Stimulated activated CD4-positive, alpha-beta T cell treated with anti-CD3 and anti-CD28 coated beads, Interleukin-15, amount 100 ng/mL, for 24 hours (primary cell): ENCODE data around the gene AARSD1.
"Not testable (repeated sequence)": the region's sequence is repeated elsewhere in the genome, so short reads cannot be mapped to it uniquely, and the experiment has no call there.

Experiments
- DNase-seq: peaks from one replicate; pipeline ENCODE4 v3.0.0-alpha.2; 2020

Gene AARSD1

DNA sequence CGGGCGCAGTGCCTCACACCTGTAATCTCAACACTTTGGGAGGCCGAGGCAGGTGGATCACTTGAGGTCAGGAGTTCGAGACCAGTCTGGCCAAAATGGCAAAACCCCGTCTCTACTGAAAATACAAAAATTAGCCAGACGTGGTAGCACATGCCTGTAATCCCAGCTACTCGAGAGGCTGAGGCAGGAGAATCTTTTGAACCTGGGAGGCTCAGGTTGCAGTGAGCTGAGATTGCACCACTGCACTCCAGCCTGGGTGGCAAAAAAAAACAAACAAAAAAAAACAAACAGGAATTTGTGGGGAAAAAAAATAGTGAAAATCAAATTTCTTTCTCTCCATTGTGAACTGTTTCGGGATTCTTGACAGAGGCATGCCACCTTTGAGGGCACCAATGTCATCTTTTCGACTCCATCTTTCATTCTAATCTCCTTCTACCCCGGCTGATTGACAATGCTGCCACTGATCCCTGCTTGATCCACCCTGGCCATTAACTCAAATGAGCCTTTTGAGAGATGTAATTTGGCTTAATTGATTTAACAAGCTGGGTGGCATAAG is 44.7 kb downstream of the AARSD1 start:
- DNase-seq: not testable (repeated sequence)

DNA sequence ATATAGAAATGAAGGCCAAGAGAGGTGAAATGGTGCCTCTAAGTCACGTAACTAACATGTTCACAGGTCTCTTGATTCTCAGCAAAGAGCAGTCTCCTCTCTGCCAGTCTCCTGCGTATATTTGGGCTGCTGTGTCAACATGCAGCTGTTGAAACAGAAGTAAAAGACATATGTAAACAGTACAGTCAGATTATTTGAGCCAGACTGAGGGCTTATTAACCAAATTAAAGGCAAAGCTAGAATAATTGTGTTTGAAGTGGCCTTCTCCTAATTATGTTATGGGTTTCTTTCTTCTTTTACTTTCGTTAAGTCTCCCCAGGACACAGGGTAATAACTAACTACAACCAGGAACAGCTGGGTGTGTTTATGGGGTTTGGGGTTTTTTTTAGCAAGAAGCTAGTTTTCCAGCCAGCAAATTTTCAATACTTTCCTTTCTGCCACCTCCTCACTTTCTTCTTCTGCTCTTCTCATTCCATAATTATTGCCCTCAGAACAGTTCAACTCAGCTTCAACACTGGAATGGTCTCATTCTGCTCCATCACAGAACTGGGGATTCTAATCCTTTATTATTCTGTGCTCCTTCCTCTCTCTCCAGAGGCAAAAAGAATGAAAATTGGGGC is 45.2 kb downstream of the AARSD1 start:
- no peak for DNase-seq

DNA sequence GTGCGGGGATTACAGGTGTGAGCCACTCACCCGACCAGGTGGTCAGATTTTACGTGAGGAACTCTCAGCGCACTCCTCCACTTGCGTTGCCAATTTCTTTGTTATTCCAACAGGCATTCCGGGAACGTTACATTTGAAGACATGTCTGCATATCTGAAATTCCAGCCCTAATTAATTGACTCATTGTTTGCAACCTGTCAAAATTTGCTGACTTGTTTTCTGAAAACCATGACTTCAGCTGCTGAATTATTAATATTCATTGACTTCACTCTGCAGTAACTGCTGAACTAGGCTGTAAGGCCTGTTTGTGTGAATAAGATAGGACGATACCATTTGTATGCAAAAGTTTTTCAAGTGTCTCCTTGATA is 47.0 kb downstream of the AARSD1 start:
- no peak for DNase-seq

DNA sequence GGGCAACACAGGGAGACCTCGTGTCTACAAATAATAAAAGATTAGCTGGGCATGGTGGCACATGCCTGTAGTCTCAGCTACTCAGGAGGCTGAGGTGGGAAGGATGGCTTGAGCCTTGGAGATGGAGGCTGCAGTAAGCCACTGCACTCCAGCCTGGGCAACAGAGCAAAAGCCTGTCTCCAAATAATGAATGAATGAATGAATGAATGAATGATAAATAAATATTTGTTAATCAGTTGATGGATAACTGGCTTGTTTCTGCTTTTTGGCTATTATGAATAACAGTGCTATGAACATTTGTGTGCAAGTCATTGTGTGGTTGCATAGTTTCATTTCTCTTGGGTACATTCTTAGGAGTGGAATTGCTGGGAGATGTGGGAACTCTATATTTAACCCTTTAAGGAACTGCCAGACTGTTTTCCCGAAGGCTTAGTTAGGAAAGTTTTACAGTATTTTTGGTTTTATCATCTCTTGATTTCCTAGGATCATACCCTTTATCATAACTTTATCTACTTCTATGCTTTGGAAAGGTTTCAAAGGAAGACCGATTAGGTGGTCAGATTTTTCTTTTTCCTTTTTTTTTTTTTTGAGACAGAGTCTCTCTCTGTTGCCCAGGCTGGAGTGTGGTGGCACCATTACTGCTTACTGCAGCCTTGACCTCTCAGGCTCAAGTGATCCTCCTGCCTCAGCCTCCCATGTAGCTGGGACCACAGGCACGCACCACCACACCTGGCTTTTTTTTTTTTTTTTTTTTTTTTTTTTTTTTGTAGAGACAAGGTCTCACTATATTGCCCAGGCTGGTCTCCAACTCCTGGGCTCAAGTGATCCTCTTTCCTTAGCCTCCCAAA is 47.6 kb downstream of the AARSD1 start:
- not testable (repeated sequence) for DNase-seq

DNA sequence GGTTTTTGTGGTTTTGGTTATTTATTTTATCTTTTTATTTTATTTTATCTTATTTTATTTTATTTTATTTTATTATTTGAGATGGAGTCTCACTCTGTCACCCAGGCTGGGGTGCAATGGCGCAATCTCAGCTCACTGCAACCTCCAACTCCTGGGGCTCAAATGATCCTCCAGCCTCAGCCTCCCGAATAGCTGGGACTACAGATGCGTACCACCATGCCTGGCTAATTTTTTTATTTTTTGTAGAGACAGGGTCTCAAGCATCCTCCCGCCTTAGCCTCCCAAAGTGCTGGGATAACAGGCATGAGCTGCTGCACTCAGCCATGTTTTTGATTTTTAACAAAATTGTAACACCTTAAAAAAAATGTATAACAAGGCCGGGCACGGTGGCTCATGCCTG is 49.0 kb downstream of the AARSD1 start:
- DNase-seq: not testable (repeated sequence)

DNA sequence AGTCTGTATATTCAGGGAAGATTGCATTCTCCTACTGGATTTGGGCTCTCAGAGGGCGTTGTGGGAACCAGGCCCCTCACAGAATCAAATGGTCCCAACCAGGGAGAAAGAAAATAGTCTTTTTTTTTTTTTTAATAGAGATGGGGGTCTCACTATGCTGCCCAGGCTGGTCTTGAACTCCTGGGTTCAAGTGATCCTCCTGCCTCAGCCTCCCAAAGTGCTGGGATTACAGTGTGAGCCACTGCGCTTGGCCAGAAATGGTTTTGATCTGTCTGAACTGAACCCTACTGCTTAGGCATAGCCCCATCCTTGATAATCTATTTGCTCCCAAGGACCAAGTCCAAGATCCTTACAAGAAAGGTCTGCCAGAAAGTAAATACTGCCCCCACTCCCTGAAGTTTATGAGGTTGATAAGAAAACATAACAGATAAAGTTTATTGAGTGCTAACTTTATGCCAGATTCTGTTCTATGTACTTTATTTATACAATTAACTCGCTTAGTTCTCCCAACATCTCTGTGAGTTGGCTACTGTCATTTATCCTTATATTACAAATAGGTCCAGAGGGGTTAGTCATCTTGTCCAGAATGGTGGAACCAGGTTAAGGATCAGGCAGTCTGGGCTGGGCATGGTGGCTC is 50.2 kb downstream of the AARSD1 start:
- DNase-seq: no peak

DNA sequence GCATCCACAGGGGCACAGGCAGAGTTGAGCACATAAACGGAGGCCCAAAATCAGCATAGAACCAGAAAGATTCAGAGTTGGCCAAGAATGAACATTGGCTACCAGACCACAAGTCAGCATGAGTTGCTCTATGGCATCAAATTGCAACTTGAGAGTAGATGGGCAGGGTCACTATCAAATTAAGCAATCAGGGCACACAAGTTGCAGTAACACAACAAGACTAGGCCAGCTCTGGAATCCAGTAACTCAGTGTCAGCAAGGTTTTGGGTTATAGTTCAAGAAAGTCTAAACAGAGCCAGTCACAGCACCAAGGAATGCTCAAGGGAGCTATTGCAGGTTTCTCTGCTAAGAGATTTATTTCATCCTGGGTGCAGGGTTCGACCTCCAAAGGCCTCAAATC is 50.7 kb downstream of the AARSD1 start:
- no peak for DNase-seq

DNA sequence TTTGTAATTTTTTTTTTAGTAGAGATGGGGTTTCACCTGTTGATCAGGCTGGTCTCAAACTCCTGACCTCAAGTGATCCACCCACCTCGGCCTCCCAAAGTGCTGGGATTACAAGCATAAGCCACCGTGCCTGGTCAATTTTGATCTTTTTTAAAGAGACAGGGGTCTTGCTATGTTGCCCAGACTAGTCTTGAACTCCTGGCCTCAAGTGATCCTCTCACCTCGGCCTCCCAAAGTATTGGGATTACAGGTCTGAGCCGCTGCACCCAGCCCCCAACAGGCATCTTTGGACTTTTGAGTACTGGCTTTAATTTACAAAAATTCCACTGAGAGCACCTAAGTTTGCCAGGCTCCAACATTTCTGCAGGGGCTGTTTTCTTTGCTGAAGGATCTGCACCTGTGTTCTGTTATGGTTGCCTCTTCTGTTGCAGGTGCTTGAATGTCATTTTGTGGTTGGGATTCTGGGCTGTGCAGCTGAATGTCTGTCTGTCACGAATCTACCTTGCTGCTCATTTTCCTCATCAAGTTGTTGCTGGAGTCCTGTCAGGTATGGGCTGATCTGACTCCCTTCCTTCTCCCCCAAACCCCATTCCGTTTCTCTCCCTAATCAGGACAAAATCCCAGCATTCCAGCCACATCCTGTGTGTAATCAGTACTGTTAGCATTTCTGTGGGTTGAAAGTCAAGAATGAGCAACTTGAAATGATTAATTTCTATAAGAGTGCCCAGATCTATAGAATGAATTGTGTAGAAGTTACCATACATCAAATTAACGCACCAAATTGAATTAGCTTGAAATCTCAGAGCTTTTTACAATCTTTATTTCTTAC is 55.2 kb downstream of the AARSD1 start:
- no peak for DNase-seq

DNA sequence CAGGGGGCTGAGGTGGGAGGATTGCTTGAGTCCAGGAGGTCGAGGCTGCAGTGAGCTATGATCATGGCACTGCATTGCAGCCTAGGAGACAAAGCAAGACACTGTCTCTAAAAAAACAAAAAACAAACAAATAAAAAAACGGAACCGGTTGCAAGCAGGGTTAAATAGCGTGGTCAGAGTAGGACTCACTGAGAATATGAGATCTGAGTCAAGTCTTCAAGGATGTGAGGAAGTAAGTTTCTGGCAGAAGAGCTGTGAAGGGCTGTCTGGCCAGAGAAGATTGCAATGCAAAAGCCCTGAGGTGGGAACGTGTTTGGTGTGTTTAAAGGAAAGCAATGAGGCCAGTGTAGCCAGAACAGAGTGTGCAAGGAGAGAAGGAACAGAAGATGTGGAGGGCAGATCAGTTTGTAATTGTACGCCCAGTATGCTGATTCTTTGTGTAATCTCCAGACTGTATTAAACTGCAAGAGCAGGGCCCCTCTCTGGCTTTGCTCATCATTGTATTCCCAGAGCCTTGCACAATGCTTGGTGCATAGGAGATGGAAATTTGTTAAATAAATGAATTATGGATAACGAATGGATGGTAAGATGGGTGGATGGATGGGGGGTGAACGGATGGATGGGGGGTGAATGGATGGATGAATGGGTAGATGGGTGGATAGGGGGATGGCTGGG is 57.3 kb downstream of the AARSD1 start:
- no peak for DNase-seq

DNA sequence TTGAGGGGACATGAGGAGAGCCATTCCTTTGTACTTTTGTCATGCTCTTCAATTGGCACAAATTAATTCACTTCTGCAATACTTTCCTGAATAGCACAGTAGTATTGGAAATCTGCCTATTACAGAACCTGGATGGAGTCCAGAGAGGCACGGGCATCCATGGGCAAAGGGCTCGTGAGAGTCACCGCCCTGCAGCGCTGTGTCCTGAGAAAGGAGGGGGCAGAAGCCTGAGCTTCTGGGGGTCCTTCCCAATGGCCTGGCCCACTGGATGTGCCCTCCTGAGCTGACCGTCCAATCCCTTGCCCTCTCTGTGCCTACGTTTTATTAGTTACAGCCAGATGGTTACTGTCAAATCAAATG is 60.2 kb downstream of the AARSD1 start:
- DNase-seq: no peak

DNA sequence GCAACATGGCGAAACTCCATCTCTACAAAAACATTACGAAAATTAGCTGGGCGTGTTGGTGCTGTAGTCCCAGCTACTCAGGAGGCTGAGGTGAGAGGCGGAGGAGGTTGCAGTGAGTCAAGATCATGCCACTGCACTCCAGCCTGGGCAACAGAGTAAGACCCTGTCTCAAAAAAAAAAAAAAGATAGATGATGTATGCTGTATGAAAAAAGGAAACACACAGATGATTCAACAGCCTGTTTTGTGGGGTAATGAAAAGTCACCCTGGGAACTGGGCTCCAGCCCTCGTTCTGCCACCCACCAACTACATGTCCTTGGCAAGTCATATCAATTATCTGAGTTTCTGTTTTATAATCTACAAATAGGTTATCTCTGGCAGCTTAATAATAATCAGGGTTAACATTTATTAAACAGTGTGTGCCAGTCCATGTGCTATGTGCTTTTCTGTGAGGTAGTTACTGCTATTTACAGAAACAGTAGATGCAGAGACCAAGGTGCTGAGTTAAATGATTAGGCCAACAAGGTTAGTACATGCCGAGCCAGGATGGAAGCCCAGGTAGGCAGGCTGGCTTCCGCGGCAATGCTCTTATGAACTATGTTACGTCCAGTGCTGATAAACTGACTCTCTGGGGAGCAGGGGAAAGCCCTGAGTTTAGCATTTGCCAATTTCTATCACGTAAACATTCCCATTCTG is 62.6 kb downstream of the AARSD1 start:
- no peak for DNase-seq
